GM12872 (cell line): ENCODE results near the gene HOXB2.

Source experiments
- CTCF ChIP-seq: IDR thresholded peaks from 3 replicates; pipeline ENCODE4 v1.5.1; 2011; ENCODE audit warnings: low read depth, mild to moderate bottlenecking, low read length, moderate library complexity; ENCODE audit not compliant: insufficient read depth

The HOXB2 gene

GRCh38 chr17:48577330-48577945 is 32.5 kb upstream of the HOXB2 start:
- TF ChIP-seq CTCF: no peak

- no peak for TF ChIP-seq CTCF
These were observed 31.8 kb upstream of the HOXB2 start for GRCh38 chr17:48576479-48577309.

GRCh38 chr17:48575673-48576478 is 31.0 kb upstream of the HOXB2 start:
- no peak for TF ChIP-seq CTCF

GRCh38 chr17:48575066-48575582 is 30.2 kb upstream of the HOXB2 start:
- TF ChIP-seq CTCF: no peak

GRCh38 chr17:48574505-48575065 is 29.7 kb upstream of the HOXB2 start:
- no peak for TF ChIP-seq CTCF

GRCh38 chr17:48571826-48572417 is 27.0 kb upstream of the HOXB2 start:
- TF ChIP-seq CTCF: no peak
